Left forelimb (tissue), 1 donor: ENCODE data around the gene TJAP1.
A peak's percentile ranks its signal among the peaks of the same experiment; 100 is the strongest.
"Not testable (repeated sequence)": the region's sequence is repeated elsewhere in the genome, so short reads cannot be mapped to it uniquely, and the experiment has no call there.

Experiments used
- DNase-seq: peaks from one replicate; pipeline ENCODE4 v3.0.0-alpha.2; 2018; ENCODE audit warnings: low spot score

The TJAP1 gene

DNA sequence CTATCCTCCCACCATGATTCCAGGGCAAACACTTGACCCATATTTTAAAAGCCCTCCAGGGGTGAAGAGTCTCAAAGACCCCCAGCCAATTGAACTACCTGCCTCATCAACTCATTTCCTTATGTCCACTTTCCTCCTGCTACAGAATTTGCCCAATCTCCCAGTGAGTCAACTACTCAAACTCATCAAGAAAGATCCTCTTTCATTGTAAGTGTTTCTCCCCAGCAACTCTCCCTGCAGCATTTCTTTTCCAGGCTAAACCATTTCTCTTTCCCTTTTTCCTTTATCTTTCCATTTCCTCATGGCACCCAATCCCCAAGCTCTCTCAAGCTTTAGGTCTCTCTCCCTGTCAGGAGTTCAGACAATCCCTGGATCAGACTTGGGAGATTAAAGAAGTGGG, 23.5 kb upstream of the TJAP1 start:
- DNase-seq = no peak

- DNase-seq = no peak
These were observed 23.1 kb upstream of the TJAP1 start for GRCh38 chr6:43454290-43454695.

DNA sequence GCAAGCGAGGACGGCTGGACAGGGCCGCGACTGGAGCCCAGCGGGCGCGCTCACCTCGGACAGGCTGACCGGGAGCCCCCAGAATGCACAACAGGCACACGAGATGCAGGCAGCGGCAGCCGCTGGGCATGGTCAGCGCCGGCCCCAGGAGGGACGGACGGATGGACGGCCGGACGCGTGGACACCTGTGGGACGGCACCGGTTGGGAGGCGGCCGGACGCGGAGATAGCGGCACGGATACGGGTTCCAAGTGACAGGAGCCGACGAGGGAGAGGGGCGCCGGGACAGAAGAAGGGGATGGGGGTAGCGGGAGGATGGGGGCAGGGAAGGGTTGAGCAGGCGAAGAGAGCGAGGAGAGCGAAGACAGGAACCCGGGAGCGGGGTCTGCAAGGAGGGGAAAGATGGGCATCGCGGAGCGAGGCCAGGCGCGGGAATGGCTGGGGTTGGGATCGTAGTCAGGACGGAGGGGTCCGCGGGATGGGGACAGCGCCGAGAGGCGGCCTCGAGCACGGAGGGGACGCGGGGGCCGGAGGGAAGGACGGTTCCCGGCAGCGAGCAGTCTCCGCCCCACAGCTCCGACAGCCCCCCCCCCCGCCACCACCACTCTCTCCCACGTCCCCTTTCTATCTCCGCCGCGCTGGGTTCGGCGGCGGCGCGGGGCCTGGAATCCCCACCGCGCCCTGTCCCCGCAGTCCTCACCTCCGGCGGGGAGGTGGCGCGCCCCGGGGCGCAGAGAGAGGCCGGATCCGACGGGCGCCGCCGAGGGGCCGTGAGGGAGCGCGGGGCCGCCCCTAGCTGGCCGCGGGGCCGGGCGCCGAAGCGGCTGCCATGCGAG, 22.5 kb upstream of the TJAP1 start:
- DNase-seq = peak; percentile 90

GRCh38 chr6:43455531-43456428, 21.6 kb upstream of the TJAP1 start, which contains the start of gene DLK2:
DLK2 (minus strand) TSS chr6:43455548; CDS start chr6:43454825, 723 bp downstream.
- DNase-seq = no peak

GRCh38 chr6:43457643-43458042, 19.7 kb upstream of the TJAP1 start:
- no peak for DNase-seq

- DNase-seq = not testable (repeated sequence)
These were observed 19.2 kb upstream of the TJAP1 start for GRCh38 chr6:43458154-43458553.

DNA sequence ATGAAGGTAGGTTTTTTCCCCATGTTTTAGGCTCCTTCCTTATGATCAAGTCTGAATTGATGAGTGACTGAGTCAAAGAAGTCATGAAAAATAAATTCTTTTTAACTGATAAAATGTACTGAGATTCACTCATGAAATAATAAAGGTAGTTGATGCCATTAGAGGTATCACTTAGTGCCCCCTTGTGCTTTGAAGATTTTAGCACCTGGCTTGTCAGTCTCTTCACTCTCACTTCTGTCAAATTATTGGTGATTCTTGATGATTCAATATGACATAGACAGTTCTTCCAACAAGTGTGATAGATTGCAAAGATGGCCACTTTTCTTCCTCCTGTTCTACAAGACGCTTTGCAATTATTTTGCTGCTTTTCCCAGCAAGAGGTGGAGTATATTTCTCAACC, 17.8 kb upstream of the TJAP1 start:
- DNase-seq = no peak

DNA sequence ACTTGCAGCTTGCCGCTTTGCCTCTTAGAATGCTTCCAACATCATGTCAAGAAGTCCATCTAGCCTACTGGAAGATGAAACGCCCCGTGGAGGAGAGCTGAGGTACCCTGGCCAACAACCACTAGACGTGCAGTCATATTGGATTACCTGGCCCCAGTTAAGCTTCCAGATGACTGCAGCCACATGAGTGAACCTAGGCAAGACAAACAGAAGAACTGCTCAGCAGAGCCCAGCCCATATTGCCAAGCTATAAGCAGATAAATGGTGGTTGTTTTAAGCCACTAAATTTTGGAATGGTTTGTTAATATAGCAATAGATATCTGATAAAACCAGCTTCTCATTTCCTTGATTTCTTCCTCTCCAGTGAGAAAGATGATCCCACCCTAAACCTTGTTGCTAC, 17.3 kb upstream of the TJAP1 start:
- no peak for DNase-seq

GRCh38 chr6:43461936-43462335, 15.4 kb upstream of the TJAP1 start:
- DNase-seq = no peak

DNA sequence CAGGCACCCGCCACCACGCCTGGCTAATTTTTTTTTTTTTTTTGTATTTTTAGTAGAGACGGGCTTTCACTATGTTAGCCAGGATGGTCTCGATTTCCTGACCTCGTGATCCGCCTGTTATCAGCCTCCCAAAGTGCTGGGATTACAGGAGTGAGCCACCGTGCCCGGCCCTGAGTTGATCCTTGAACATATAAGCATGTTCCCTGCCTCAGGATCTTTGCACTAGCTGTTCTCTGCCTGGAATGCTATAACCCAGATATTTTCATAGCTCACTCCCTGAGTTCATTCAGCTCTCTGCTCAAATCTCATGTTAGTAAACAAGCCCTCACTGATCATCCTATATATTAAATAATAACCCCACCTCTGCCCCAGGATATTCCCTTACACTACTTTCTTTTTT, 13.0 kb upstream of the TJAP1 start:
- DNase-seq = no peak

- DNase-seq = no peak
These were observed 11.4 kb upstream of the TJAP1 start for GRCh38 chr6:43465948-43466347.

DNA sequence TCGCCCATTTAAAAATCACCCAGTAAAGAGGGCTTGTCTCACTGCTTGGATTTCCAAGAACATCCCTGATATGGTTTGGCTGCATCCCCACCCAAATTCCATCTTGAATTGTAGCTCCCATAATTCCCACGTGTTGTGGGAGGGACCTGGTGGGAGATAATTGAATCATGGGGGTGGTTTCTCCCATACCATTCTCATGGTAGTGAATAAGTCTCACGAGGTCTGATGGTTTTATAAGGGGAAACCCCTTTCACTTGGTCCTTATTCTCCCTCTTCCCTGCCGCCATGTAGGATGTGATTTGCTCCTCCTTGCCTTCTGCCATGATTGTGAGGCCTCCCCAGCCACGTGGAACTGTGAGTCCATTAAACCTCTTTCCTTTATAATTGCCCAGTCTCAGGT, 10.1 kb upstream of the TJAP1 start:
- not testable (repeated sequence) for DNase-seq

GRCh38 chr6:43467752-43468151, 9.6 kb upstream of the TJAP1 start:
- no peak for DNase-seq

DNA sequence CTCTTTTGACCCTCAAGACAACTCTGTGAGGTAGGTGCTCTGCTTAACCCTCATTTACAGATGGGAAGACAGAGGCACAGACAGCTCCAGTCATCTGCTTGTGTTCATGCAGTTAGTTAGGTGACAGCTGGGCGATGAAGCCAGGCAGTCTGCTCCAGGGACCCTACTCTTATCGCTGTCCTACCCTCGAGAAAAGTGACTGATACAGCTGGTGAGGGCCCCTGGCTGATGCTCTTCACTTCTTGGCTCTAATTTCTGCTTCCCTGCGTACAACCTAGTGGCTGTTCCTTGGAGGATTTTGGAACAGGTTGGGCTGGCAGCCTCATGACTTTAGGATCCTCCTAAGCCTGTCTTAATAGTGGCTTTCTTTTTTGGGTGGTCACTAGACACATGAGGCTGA, 9.1 kb upstream of the TJAP1 start:
- no peak for DNase-seq

- no peak for DNase-seq
These were observed 8.4 kb upstream of the TJAP1 start for GRCh38 chr6:43468748-43469681.

DNA sequence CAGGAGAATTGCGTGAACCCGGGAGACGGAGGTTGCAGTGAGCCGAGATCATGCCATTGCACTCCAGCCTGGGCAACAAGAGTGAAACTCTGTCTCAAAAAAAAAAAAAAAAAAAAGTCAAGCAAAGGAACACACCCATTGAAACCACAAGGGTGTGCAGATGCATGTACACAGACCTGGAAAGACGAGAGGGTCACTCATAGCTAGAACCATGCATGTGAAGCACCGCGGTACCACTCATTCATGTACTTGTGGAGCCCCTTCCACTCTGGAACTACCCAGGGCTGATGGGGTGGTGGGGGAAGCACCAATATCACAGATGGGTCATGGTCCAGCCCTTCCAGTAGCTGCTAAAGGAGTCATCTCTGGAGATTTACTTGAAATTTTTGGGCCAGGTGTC, 7.4 kb upstream of the TJAP1 start:
- DNase-seq = no peak

- no peak for DNase-seq
These were observed 6.0 kb upstream of the TJAP1 start for GRCh38 chr6:43471399-43471798.

GRCh38 chr6:43472515-43472914, 4.9 kb upstream of the TJAP1 start:
- no peak for DNase-seq

- DNase-seq = no peak
These were observed 1.9 kb upstream of the TJAP1 start for GRCh38 chr6:43475516-43475915.

DNA sequence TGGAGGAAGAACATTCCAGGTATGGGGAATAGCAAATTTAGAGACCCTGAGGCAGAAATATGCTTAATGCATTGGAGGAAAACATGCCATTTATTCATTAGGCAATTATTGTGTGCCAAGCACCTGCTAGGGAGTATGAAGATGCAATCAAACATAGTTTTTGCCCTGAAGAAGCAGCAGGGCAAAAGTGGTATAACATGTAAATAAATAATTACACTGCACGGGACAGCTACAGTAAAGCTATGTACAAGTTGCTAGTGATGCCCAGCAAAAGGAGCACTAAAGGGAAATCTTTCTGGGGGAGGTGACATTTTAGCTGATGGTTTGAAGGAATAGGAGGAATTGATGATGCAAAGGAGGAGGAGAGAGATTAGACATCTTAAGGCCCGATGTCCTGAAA, 624 bp upstream of the TJAP1 start:
- DNase-seq = no peak

DNA sequence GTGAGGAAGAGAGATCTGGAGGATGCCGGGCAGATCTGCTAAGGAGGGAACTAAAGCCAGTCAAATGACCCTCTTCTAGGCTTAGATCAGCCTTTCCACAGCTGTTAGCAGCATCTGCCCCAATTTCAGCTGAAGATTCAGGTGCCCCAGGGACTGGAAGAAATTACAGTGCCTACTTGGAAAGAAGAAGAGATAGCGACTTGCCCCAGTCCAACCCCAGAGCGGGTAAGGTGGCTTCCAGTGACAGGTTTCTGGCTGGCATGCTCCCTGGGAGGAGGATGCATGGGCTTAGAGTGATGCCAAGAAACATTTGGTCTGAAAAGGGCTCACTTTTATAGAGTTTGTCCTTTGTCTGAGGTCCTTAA, 620 bp downstream of the TJAP1 start:
- DNase-seq = no peak

- DNase-seq = no peak
These were observed 3.7 kb downstream of the TJAP1 start for GRCh38 chr6:43481075-43481474.
